GM12872 (cell line): ENCODE results near the gene ORM1.

ENCODE experiments used
- CTCF ChIP-seq: IDR thresholded peaks from 3 replicates; pipeline ENCODE4 v1.5.1; 2011; ENCODE audit warnings: low read depth, mild to moderate bottlenecking, low read length, moderate library complexity; ENCODE audit not compliant: insufficient read depth

The ORM1 gene

DNA sequence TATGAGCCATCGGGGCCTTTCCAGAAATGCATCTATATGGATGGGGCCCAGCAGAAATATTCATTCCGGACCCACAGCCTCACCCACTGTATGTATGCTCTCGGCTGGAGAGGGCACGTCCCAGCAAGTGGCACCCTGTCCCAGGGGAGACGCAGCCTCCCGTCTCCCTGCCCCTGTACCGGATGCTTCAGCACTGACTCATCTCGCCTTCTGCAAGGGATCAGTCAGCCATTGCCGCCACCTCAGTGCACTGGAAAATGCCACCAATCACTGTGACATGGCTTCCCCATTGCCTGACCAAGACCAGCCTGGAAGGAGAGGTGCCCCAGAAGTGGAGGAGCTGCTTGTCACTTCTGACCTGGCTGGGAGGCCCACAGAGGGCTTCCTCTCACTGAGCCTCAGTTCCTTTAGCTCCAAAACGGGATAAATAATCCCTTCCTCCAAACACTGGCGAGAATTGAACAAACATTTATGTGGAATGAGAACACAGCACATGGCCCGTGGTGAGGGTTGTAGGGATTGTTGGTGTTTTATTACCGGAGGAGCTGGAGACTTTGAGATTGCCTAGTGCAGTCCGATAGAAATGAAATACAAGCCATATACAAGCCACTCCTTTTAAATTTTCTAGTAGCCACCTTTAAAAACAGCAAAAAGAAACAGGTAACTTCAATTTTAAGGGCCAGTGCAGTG is 43.9 kb upstream of the ORM1 start:
- no peak for TF ChIP-seq CTCF

- no peak for TF ChIP-seq CTCF
Observed at GRCh38 chr9:114279693-114280092, 43.2 kb upstream of the ORM1 start.

- TF ChIP-seq CTCF = no peak
Observed at GRCh38 chr9:114280636-114281472, 42.0 kb upstream of the ORM1 start.

DNA sequence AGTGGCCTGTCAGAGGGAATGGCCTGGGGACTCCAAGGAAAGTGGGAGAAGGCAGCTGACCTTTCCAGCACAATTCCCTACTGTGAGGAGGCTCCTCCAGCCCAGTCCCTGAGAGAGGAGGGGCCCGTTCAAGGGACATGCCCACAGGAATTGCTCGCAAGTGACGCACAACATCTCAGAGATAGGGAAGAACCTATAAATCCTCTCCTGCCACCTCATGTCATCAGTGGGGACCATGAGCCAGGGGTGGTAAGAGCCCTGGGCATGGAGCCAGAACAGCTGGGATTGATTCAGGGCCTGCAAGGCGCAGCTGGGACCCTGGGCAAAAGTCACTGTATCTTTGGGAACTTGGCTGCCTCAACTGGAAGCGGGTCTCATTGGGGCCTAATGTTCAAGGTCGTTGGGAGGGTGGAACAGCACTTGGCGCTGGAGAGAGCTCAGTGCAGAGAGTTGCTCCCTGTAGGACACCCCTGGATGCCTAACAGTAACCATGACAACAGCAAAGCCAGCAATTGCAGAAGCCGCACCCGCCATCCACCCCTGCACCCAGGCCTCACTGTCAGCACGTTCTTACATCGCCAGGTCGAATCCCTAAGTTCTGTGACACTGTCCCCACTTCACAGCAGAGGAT is 41.3 kb upstream of the ORM1 start:
- no peak for TF ChIP-seq CTCF

DNA sequence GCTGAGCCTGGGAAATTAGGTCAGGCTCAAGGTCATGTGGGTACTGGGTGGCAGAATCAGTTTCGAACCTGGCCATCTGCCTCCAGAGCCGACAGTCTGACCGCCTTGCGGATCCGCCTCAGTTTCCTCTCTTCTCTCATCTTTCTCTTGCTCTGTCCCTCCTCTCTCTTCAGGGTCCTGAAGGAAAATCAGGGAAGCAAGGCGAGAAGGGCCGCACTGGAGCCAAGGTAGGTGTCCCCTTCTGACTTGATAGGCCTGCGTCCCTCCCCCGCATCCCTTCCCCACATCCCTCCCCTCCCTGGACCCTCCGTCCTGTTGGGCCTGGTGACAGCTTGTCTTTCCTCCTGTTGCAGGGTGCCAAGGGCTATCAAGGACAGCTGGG is 40.8 kb upstream of the ORM1 start:
- no peak for TF ChIP-seq CTCF

DNA sequence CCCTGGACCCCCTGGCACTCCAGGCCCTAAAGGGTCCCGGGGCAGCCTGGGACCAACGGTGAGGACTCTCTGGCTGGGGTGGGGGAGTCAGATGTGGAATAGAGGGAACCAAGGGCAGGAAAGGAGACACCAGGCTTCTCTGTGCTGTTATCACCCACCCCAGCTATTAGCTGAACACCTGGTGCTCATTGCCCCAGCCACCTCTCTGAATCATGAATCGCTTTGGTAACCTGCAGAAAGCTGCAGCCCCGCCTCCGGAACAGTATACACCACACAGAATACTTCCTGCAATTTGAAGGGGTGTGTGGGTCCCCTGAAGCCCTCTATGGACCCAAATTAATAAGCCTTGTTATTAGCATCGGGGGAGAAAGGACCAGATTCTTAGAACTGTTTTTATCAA is 40.4 kb upstream of the ORM1 start:
- no peak for TF ChIP-seq CTCF

DNA sequence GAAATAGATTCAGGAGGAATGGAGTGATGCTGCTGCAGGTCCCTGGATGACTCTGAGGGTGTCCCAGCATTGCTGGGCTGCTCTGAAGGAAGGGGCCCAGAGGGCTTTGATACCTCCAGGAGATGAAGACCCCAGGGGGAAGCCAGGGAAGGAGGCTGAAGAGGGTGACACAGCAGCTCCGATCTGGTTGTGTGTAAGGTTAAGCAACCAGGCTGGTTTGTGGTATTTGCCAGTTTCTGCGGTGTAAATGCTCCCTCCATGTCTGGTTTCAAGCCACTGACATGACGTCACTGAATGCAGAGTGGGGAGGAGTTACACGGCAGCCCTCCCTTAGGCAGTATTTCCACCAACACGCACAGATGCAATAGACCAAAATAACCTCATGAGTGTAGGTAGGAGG is 40.0 kb upstream of the ORM1 start:
- no peak for TF ChIP-seq CTCF
